Sigmoid colon (tissue), 7 donors: Measurements from ENCODE around the gene TDRD9. TPM values are rescaled to one million over a fixed set of nuclear protein-coding genes. Genes with fewer than 3 reads are reported as not detected.

ENCODE experiments used
- DNase-seq: peaks from one replicate; pipeline ENCODE4 v3.0.0-alpha.2; 2019
- H3K27ac ChIP-seq, 4 donors: fragments of 200-600 bp; sonication (generic); one replicate each; pipeline ENCODE4 v1.5.1; 2016 to 2019; ENCODE audit warnings: mild to moderate bottlenecking in 1 of 4
- H3K27me3 ChIP-seq, 3 donors: fragments of 200-600 bp; sonication (generic); one replicate each; pipeline ENCODE4 v1.5.1; 2019; ENCODE audit warnings: mild to moderate bottlenecking in 1 of 3
- H3K36me3 ChIP-seq, 4 donors: fragments of 200-600 bp; sonication (generic); one replicate each; pipeline ENCODE4 v1.5.1; 2016 to 2019
- H3K4me1 ChIP-seq, 4 donors: fragments of 200-600 bp; sonication (generic); one replicate each; pipeline ENCODE4 v1.5.1; 2017 to 2019
- H3K4me3 ChIP-seq, 4 donors: fragments of 200-600 bp; sonication (generic); one replicate each; pipeline ENCODE4 v1.5.1; 2017 to 2019; ENCODE audit warnings: mild to moderate bottlenecking in 2 of 4, moderate library complexity in 1 of 4
- H3K9me3 ChIP-seq, 4 donors: fragments of 200-600 bp in 3 of 4; sonication (generic) in 3 of 4; one replicate each; pipeline versions ENCODE4 v1.5.1 to v1.6.1; 2013 to 2019
- EP300 ChIP-seq, 4 donors: sonication (generic); formaldehyde crosslinking; IDR thresholded peaks; one replicate each; pipeline ENCODE4 v1.6.1; 2017; ENCODE audit warnings: antibody characterized with exemption in 4 of 4
- POLR2A ChIP-seq, 2 donors: fragments of 450-650 bp; IDR thresholded peaks; one replicate each; pipeline ENCODE4 v1.6.1; 2016; ENCODE audit warnings: antibody characterized with exemption in 2 of 2, mild to moderate bottlenecking in 2 of 2, moderate library complexity in 2 of 2
- POLR2AphosphoS5 ChIP-seq, 4 donors: sonication (generic); formaldehyde crosslinking; IDR thresholded peaks; one replicate each; pipeline ENCODE4 v1.6.1; 2017; ENCODE audit warnings: antibody characterized with exemption in 4 of 4
- WGBS, 2 donors: extraction: QIAGEN DNeasy Blood & Tissue Kit; methylation state at CpG; one replicate each; pipeline ENCODE4 v1.1.7; 2013; 5-methylcytosine and 5-hydroxymethylcytosine counted together
- intact Hi-C: fragments of 100-400 bp; cut with DNase I; formaldehyde crosslinking; loops from one replicate; pipeline ENCODE4 v1.15.1; 2023
- polyA plus RNA-seq, 3 donors: library from polyadenylated mRNA; stranded (reverse); fragments of 200-250 nt; gene quantifications; one replicate each; pipeline ENCODE4 v1.2.3, GENCODE V29; 2013
- total RNA-seq, 4 donors: library from RNA; depleted of rRNA; stranded (reverse); fragments of >200 nt; gene quantifications; one replicate each; pipeline ENCODE4 v1.1.0, GENCODE V29; 2016
- TF ChIP-seq, protein P1 (sequence below), 4 experiments: fragments of 450-650 bp in 3 of 4; fragments of 200-600 bp in 1 of 4; IDR thresholded peaks; one replicate each; pipeline ENCODE4 v1.5.1; 2016 to 2019; ENCODE audit warnings: antibody characterized with exemption in 4 of 4, mild to moderate bottlenecking in 3 of 4, moderate library complexity in 2 of 4
- donor health status: healthy with polysubstance abuse.
- donor health status: Bipolar disorder and iron deficiency.
- donor health status: healthy.

Gene TDRD9
- total and polyA plus RNA-seq, 7 donors: 0.58 to 4.6 (median 1.2) TPM

DNA sequence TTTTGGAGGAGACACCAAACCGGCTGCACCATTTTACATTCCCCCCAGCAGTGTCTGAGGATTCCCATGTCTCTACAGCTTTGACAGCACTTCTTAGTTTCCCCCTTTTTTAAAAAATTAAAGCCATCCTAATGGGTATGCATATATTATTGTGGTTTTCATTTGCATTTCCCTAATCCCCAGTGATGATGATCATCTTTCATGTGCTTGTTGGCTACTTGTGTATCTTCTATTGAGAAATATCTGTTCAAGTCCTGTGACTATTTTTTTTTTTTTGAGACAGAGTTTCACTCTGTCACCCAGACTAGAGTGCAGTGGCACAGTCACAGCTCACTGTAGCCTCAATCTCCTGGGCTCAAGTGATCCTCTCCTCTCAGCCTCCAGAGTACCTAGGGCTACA lies 134.0 kb downstream of the TDRD9 start:
- no peaks in the 10 kb centered on the region for H3K4me1 ChIP-seq
- H3K27me3 ChIP-seq: peaks cover 0 to 5% (median 0%) of the 10 kb centered on the region in 3 donors
- H3K27ac ChIP-seq: no peak overlapping the region
- 96% methylated on average over 1 of the region's 1 CpG for WGBS, 2 donors
- no peak for DNase-seq
- H3K9me3 ChIP-seq: peaks cover 0 to 6% (median 1%) of the 10 kb centered on the region in 4 donors
- TF ChIP-seq EP300 (IDR thresholded peaks at IDR 0.05) (no peak), POLR2AphosphoS5 (IDR thresholded peaks at IDR 0.05) (no peak), POLR2A (IDR thresholded peaks at IDR 0.05) (no peak)
- TF ChIP-seq, protein P1, sequence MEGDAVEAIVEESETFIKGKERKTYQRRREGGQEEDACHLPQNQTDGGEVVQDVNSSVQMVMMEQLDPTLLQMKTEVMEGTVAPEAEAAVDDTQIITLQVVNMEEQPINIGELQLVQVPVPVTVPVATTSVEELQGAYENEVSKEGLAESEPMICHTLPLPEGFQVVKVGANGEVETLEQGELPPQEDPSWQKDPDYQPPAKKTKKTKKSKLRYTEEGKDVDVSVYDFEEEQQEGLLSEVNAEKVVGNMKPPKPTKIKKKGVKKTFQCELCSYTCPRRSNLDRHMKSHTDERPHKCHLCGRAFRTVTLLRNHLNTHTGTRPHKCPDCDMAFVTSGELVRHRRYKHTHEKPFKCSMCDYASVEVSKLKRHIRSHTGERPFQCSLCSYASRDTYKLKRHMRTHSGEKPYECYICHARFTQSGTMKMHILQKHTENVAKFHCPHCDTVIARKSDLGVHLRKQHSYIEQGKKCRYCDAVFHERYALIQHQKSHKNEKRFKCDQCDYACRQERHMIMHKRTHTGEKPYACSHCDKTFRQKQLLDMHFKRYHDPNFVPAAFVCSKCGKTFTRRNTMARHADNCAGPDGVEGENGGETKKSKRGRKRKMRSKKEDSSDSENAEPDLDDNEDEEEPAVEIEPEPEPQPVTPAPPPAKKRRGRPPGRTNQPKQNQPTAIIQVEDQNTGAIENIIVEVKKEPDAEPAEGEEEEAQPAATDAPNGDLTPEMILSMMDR (IDR thresholded peaks at IDR 0.05): no peak
- H3K36me3 ChIP-seq: no peaks in the 10 kb centered on the region
- intact Hi-C loops: no loop called here
- H3K4me3 ChIP-seq: no peak overlapping the region

DNA sequence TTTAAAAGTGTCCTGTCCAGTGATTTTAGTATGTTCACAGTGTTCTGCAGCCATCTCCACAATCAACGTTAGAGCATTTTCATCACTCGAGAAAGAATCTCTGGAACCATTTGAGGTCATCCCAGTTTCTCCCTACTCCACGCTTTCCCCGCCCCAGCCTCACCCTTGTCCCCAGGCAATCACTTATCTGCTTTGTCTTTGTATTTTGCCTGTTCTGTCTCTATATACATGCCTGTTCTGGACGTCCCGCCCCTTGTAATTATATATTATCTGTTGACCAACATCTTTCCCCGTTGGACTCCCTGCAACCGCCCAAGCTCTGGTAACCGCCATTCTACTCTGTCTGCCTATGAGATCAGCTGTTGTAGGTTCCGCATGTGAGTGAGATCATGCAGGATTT lies 135.7 kb downstream of the TDRD9 start:
- peaks cover 0 to 5% (median 0%) of the 10 kb centered on the region in 3 donors for H3K27me3 ChIP-seq
- no peaks in the 10 kb centered on the region for H3K4me1 ChIP-seq
- no peak overlapping the region for H3K4me3 ChIP-seq
- TF ChIP-seq POLR2AphosphoS5 (IDR thresholded peaks at IDR 0.05): no peak
- TF ChIP-seq POLR2A (IDR thresholded peaks at IDR 0.05): no peak
- TF ChIP-seq EP300 (IDR thresholded peaks at IDR 0.05): no peak
- TF ChIP-seq, protein P1 (IDR thresholded peaks at IDR 0.05): no peak
- intact Hi-C loops: no loop called here
- WGBS, 2 donors: 27 to 81% methylated on average over 10 of the region's 10 CpGs
- H3K27ac ChIP-seq: no peak overlapping the region
- no peak for DNase-seq
- no peaks in the 10 kb centered on the region for H3K36me3 ChIP-seq
- H3K9me3 ChIP-seq: peaks cover 0 to 6% (median 3%) of the 10 kb centered on the region in 4 donors

DNA sequence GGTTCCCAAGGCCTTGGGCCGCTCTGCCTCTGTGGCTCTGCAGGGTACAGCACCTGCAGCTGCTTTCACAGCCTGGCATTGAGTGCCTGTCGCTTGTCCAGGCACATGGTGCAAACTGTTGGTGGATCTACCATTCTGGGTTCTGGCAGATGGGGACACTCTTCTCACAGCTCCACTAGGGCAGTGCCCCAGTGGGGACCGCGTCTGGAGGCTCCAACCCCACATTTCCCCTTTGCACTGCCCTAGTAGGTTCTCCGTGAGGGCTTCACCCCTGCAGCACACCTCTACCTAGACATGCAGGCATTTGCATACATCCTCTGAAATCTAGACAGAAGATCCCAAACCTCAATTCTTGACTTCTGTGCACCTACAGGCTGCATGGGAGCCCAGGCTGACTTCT lies 138.0 kb downstream of the TDRD9 start:
- Histone ChIP-seq H3K4me1 (no peaks in the 10 kb centered on the region), H3K4me3 (no peak overlapping the region), H3K36me3 (no peaks in the 10 kb centered on the region), H3K27me3 (peaks cover 0 to 11% (median 0%) of the 10 kb centered on the region in 3 donors), H3K27ac (no peak overlapping the region), H3K9me3 (peaks cover 0 to 6% (median 3%) of the 10 kb centered on the region in 4 donors)
- intact Hi-C loops: no loop called here
- no peak for TF ChIP-seq POLR2AphosphoS5 (IDR thresholded peaks at IDR 0.05)
- no peak for TF ChIP-seq POLR2A (IDR thresholded peaks at IDR 0.05)
- TF ChIP-seq, protein P1 (IDR thresholded peaks at IDR 0.05): no peak
- no peak for TF ChIP-seq EP300 (IDR thresholded peaks at IDR 0.05)
- no peak for DNase-seq
- WGBS, 2 donors: 88 to 89% methylated on average over 5 of the region's 5 CpGs

DNA sequence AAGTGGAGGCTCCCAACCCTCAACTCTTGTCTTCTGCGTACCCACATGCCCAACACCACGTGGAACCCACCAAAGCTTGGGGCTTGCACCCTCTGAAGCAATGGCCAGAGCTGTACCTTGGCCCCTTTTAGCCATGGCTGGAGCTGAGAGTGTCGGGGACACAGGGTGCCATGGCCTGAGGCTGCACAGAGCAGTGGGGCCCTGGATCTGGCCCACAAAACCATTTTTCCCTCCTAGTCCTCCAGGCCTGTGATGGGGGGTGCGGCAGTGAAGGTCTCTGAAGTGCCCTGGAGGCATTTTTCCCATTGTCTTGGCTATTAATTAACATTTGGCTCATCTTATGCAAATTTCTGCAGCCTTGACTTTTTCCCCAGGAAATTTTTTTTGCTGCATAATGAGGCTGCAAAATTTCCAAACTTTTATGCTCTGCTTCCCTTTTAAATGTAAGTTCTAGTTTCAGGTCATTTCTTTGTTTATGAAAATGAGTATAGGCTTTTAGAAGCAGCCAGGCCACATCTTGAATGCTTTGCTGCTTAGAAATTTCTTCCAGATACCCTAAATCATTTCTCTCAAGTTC lies 138.6 kb downstream of the TDRD9 start:
- H3K36me3 ChIP-seq: no peaks in the 10 kb centered on the region
- H3K4me3 ChIP-seq: no peak overlapping the region
- DNase-seq: no peak
- TF ChIP-seq POLR2AphosphoS5 (IDR thresholded peaks at IDR 0.05) (no peak), POLR2A (IDR thresholded peaks at IDR 0.05) (no peak), EP300 (IDR thresholded peaks at IDR 0.05) (no peak)
- TF ChIP-seq, protein P1 (IDR thresholded peaks at IDR 0.05): no peak
- intact Hi-C loops: no loop called here
- peaks cover 0 to 11% (median 0%) of the 10 kb centered on the region in 3 donors for H3K27me3 ChIP-seq
- 73 to 81% methylated on average over 4 of the region's 4 CpGs for WGBS, 2 donors
- H3K27ac ChIP-seq: no peak overlapping the region
- no peaks in the 10 kb centered on the region for H3K4me1 ChIP-seq
- H3K9me3 ChIP-seq: peaks cover 0 to 6% (median 3%) of the 10 kb centered on the region in 4 donors

DNA sequence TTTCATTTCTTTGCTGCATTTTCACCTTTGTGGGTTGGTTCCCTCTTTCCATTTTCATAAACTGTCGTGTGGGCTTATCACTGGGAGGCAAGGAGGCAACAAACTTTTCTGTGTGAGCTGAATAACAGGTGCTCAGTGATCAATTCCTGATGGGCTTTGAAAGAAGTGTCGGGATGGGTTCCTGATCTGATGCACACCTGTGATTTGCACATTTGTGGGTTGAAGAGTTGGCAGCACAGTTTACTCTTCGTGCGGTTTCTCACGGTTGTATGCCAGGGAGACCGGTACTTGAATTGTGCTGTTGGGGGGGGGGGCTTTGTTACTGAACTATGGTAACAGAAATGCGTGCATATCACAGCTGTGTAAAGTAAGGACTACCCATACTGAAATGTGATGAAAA lies 141.3 kb downstream of the TDRD9 start:
- H3K27ac ChIP-seq: no peak overlapping the region
- H3K27me3 ChIP-seq: peaks cover 0 to 16% (median 0%) of the 10 kb centered on the region in 3 donors
- intact Hi-C loops: no loop called here
- TF ChIP-seq, protein P1 (IDR thresholded peaks at IDR 0.05): no peak
- TF ChIP-seq EP300 (IDR thresholded peaks at IDR 0.05) (no peak), POLR2AphosphoS5 (IDR thresholded peaks at IDR 0.05) (no peak), POLR2A (IDR thresholded peaks at IDR 0.05) (no peak)
- 87 to 89% methylated on average over 7 of the region's 7 CpGs for WGBS, 2 donors
- peaks cover 0 to 9% (median 5%) of the 10 kb centered on the region in 4 donors for H3K9me3 ChIP-seq
- no peaks in the 10 kb centered on the region for H3K36me3 ChIP-seq
- no peak overlapping the region for H3K4me3 ChIP-seq
- no peaks in the 10 kb centered on the region for H3K4me1 ChIP-seq
- DNase-seq: no peak
